HFFc6 (cell line): ENCODE data around the gene APOL6. TPM values are rescaled to one million over a fixed set of nuclear protein-coding genes. Genes with fewer than 3 reads are reported as not detected.
A peak's percentile ranks its signal among the peaks of the same experiment; 100 is the strongest.

Source experiments
- DNase-seq: peaks from one replicate; pipeline ENCODE4 v3.0.0-alpha.2; 2018
- H3K27ac Mint-ChIP-seq: 2 replicates; pipeline ENCODE4 v1.8.0; 2020; ENCODE audit warnings: mild to moderate bottlenecking, mixed read lengths
- H3K27me3 Mint-ChIP-seq: 2 replicates; pipeline ENCODE4 v1.8.0; 2021; ENCODE audit warnings: mild to moderate bottlenecking, moderate library complexity, mixed read lengths; ENCODE audit not compliant: insufficient read depth
- H3K36me3 Mint-ChIP-seq: 2 replicates; pipeline ENCODE4 v1.8.0; 2021; ENCODE audit warnings: low read depth, mixed read lengths
- H3K4me1 Mint-ChIP-seq: 2 replicates; pipeline ENCODE4 v1.8.0; 2020; ENCODE audit warnings: low read depth, mixed read lengths
- H3K4me3 Mint-ChIP-seq: 2 replicates; pipeline ENCODE4 v1.8.0; 2020; ENCODE audit warnings: mild to moderate bottlenecking, moderate library complexity, mixed read lengths
- H3K9me3 Mint-ChIP-seq: 2 replicates; pipeline ENCODE4 v1.8.0; 2020; ENCODE audit warnings: mild to moderate bottlenecking, mixed read lengths
- total RNA-seq, 6 experiments: library from RNA; stranded (reverse); fragmentation: NEBNext Ultra II Directional; extraction: Animal tissue kit (Norgen Biotek cat#: 25700); gene quantifications; 2 replicates in 1 of 6; 3 replicates in 5 of 6; pipeline ENCODE4 v1.2.3, GENCODE V29; 2021
- TF ChIP-seq, protein P1 (sequence below): fragments of 200-600 bp; sonication (generic); IDR thresholded peaks from 2 replicates; pipeline ENCODE4 v1.5.0; 2021; ENCODE audit warnings: antibody characterized with exemption, mild to moderate bottlenecking

Gene APOL6
- total RNA-seq, 6 experiments from 2014 or later, result 1.4 to 3.6 (median 3.4) TPM

DNA sequence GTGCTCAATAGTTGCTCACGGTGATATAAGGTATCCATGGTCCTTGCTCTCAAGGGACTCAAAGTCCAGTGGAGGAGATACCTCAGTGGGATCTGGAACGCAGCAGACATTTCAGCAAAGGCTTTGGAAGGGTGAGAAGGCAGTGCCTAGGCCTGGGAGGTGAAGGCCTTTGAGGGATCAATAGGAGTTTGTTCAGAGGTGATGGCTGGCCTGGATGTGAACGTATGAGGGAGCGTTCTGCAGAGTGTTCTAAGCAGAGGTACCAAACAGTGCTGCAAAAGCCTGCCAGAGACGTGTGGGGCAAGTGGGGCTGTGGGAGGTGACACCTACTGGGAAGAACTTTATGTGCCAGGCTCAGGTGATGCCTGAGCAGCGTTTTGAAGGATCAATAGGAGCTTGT is 23.7 kb upstream of the APOL6 start:
- Mint-ChIP-seq H3K4me1 (peaks cover 40% of the 10 kb centered on the region), H3K9me3 (no peaks in the 10 kb centered on the region), H3K27me3 (peaks cover 2% of the 10 kb centered on the region), H3K4me3 (no peak overlapping the region), H3K36me3 (no peaks in the 10 kb centered on the region), H3K27ac (no peak overlapping the region)
- TF ChIP-seq, protein P1, sequence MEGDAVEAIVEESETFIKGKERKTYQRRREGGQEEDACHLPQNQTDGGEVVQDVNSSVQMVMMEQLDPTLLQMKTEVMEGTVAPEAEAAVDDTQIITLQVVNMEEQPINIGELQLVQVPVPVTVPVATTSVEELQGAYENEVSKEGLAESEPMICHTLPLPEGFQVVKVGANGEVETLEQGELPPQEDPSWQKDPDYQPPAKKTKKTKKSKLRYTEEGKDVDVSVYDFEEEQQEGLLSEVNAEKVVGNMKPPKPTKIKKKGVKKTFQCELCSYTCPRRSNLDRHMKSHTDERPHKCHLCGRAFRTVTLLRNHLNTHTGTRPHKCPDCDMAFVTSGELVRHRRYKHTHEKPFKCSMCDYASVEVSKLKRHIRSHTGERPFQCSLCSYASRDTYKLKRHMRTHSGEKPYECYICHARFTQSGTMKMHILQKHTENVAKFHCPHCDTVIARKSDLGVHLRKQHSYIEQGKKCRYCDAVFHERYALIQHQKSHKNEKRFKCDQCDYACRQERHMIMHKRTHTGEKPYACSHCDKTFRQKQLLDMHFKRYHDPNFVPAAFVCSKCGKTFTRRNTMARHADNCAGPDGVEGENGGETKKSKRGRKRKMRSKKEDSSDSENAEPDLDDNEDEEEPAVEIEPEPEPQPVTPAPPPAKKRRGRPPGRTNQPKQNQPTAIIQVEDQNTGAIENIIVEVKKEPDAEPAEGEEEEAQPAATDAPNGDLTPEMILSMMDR, result no peak
- no peak for DNase-seq

DNA sequence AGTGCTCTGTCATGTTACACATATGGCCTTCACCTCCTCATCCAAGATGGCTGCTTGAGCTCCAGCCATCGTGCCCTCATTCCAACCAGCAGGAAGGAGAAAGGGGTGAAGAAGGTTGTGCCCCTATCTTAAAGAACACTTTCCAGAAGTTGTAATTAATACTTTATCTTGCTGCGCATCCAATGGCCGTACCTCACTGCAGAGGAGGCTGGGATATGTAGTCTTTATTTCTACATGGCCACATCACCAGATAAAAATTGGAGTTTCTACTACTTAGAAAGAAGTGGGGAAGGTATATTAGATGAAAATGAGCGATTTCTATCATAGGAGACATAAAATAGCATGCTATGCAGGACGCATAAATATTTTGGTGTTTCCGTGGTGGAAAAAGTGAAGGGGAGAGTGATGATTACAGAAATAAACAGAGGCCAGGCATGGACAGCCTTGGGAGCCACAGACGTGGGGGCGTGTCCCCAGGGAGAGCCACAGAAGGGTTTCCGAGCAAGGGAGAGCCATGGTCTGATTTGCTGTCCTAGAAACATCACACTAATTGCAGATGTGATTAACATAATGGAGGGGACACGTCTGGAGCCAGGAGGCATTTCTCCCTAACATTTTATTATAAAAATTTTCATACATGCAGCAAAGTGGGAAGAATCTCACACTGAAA is 22.3 kb upstream of the APOL6 start:
- no peak overlapping the region for H3K27ac Mint-ChIP-seq
- H3K36me3 Mint-ChIP-seq, result no peaks in the 10 kb centered on the region
- H3K9me3 Mint-ChIP-seq, result no peaks in the 10 kb centered on the region
- H3K27me3 Mint-ChIP-seq, result peaks cover 4% of the 10 kb centered on the region
- H3K4me1 Mint-ChIP-seq, result peaks cover 53% of the 10 kb centered on the region
- no peak overlapping the region for H3K4me3 Mint-ChIP-seq
- DNase-seq, result no peak
- TF ChIP-seq, protein P1, result no peak

DNA sequence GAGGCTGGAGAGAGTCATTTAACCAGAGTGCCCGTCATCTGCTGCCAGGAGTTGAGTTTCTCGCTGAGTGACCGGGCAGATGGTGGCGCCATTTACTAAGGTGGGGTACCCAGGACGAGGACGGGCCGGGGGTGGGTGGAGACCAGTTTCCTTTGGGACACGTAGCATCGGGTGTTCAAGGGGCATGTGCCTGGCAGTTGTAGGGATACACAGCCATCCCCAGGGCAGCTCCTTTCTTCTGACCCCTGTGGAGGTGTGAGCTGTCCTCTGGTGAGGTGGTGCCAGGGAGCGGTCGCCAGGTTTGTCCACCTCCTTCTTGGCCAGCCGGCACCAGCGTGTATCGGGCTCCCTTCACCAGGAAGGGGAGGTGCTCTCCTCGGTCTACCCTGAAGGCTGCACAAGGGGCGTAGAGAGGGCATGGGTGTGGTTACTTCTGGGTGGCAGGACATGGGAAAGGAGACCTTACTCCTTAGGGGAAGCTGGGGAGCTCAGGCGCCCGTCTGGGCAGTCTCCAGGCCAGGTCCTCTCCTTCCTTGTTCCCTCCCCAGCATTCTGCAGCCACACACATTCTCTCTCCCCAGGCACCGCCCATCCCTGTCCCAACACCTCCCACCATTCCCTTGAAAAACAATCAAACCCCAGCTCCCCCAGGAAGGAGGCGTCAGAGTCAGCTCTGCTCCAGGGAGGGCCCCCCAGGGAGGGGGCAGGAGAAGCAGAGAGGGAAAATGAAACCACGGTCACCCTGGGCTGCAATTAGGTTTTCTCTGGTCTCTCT is 20.8 kb upstream of the APOL6 start:
- TF ChIP-seq, protein P1, result peak; percentile 76
- Mint-ChIP-seq H3K9me3 (no peaks in the 10 kb centered on the region), H3K36me3 (no peaks in the 10 kb centered on the region), H3K4me1 (peaks cover 49% of the 10 kb centered on the region), H3K27me3 (peaks cover 4% of the 10 kb centered on the region), H3K27ac (peak overlapping the region; percentile 98), H3K4me3 (peak overlapping the region; percentile 91)
- peak; percentile 82 for DNase-seq

DNA sequence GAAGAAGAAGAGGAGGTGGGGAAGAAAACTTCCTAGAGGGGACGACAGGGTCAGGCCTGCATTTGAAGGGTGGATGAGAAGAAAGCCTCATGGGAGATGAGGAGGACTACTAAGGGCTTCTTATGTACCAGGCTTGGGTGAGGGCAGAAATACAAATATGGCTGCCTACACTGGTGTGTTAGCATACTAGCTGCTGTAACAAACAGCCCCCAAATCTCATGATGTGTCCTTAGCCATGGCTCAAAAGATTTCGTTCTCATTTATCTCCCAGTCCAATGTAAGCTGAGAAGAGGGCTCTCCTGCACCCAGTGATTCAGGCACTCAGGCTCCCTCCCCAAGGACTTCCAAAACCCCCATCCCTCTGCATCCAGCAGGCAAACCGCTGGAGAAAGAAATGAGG is 19.5 kb upstream of the APOL6 start:
- Mint-ChIP-seq H3K27me3 (peaks cover 4% of the 10 kb centered on the region), H3K4me3 (peak overlapping the region; percentile 44), H3K27ac (peak overlapping the region; percentile 98)

DNA sequence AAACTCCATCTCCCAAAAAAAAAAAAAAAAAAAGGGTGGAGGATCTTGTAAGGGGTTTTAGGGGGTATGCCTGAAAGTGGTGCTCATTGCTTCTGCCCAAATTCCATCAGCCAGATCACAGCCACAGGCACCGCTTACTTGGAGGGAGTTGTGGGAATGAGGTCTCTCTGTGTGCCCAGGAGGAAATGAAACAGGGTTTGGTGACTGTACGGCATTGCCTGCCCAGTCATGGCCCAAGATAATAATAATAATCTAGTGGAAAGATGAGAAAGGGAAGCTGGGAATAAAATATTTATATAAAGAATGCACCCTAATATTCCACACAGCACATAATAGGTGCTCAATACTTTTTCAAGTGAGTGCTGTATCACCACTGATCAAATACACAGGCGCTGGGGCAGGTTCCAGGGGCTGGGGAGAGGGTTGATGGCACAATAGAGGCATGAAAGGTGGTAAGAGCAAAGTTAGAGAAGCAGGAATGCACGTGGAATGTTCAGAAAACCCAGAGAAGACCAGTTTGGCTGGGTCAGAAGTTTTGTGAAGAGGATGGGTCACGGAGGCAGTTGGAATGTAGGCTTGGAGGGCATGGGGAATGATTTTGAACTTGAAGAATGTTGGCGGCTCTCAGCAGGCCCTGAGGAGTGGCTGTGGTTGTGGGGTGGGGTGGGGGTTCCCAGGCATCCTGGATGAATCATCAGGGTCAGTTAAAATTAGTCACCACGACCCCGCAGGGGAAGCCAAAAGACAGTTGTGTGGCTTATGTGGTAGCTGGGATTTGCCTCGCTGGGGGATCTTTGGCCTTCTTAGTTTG is 18.6 kb upstream of the APOL6 start:
- Mint-ChIP-seq H3K4me3 (peak overlapping the region; percentile 81), H3K4me1 (peaks cover 42% of the 10 kb centered on the region), H3K9me3 (no peaks in the 10 kb centered on the region), H3K27me3 (peaks cover 4% of the 10 kb centered on the region; the same call in 1 of the 2 replicates), H3K36me3 (no peaks in the 10 kb centered on the region), H3K27ac (peak overlapping the region; percentile 98)
- TF ChIP-seq, protein P1, result no peak
- peak; percentile 97 for DNase-seq

More for the DNA sequence above, 19.5 kb upstream of the APOL6 start:
- peaks cover 42% of the 10 kb centered on the region for H3K4me1 Mint-ChIP-seq
- TF ChIP-seq, protein P1, result no peak
- no peak for DNase-seq
- no peaks in the 10 kb centered on the region for H3K9me3 Mint-ChIP-seq
- H3K36me3 Mint-ChIP-seq, result no peaks in the 10 kb centered on the region
